HFFc6 (cell line): ENCODE results near the gene SIGLEC7. TPM values are rescaled to one million over a fixed set of nuclear protein-coding genes. Genes with fewer than 3 reads are reported as not detected.

ENCODE experiments used
- DNase-seq: peaks from one replicate; pipeline ENCODE4 v3.0.0-alpha.2; 2018
- H3K27ac Mint-ChIP-seq: 2 replicates; pipeline ENCODE4 v1.8.0; 2020; ENCODE audit warnings: mild to moderate bottlenecking, mixed read lengths
- H3K27me3 Mint-ChIP-seq: 2 replicates; pipeline ENCODE4 v1.8.0; 2021; ENCODE audit warnings: mild to moderate bottlenecking, moderate library complexity, mixed read lengths; ENCODE audit not compliant: insufficient read depth
- H3K36me3 Mint-ChIP-seq: 2 replicates; pipeline ENCODE4 v1.8.0; 2021; ENCODE audit warnings: low read depth, mixed read lengths
- H3K4me1 Mint-ChIP-seq: 2 replicates; pipeline ENCODE4 v1.8.0; 2020; ENCODE audit warnings: low read depth, mixed read lengths
- H3K4me3 Mint-ChIP-seq: 2 replicates; pipeline ENCODE4 v1.8.0; 2020; ENCODE audit warnings: mild to moderate bottlenecking, moderate library complexity, mixed read lengths
- H3K9me3 Mint-ChIP-seq: 2 replicates; pipeline ENCODE4 v1.8.0; 2020; ENCODE audit warnings: mild to moderate bottlenecking, mixed read lengths
- CTCF ChIP-seq: fragments of 200-600 bp; sonication (generic); IDR thresholded peaks from 2 replicates; pipeline ENCODE4 v1.5.0; 2021; ENCODE audit warnings: antibody characterized with exemption, mild to moderate bottlenecking
- total RNA-seq, 6 experiments: library from RNA; stranded (reverse); fragmentation: NEBNext Ultra II Directional; extraction: Animal tissue kit (Norgen Biotek cat#: 25700); gene quantifications; 2 replicates in 1 of 6; 3 replicates in 5 of 6; pipeline ENCODE4 v1.2.3, GENCODE V29; 2021

The SIGLEC7 gene
- total RNA-seq, 6 experiments from 2014 or later, result not detected

- Mint-ChIP-seq H3K4me3 (no peak overlapping the region), H3K9me3 (peaks cover 24% of the 10 kb centered on the region), H3K36me3 (peaks cover 7% of the 10 kb centered on the region; the same call in 1 of the 2 replicates), H3K27ac (no peak overlapping the region), H3K4me1 (no peaks in the 10 kb centered on the region), H3K27me3 (no peaks in the 10 kb centered on the region)
- DNase-seq, result no peak
- TF ChIP-seq CTCF, result no peak
These were observed 39.9 kb downstream of the SIGLEC7 start for GRCh38 chr19:51181913-51182419.

GRCh38 chr19:51183629-51184028 is 41.5 kb downstream of the SIGLEC7 start:
- no peak overlapping the region for H3K27ac Mint-ChIP-seq
- peaks cover 7% of the 10 kb centered on the region; the same call in 1 of the 2 replicates for H3K36me3 Mint-ChIP-seq
- no peak for TF ChIP-seq CTCF
- peaks cover 2% of the 10 kb centered on the region; the same call in 1 of the 2 replicates for H3K27me3 Mint-ChIP-seq
- H3K4me1 Mint-ChIP-seq, result no peaks in the 10 kb centered on the region
- H3K4me3 Mint-ChIP-seq, result no peak overlapping the region
- DNase-seq, result no peak
- peaks cover 30% of the 10 kb centered on the region for H3K9me3 Mint-ChIP-seq

- Mint-ChIP-seq H3K4me1 (no peaks in the 10 kb centered on the region), H3K27me3 (peaks cover 2% of the 10 kb centered on the region; the same call in 1 of the 2 replicates), H3K4me3 (no peak overlapping the region), H3K36me3 (peaks cover 7% of the 10 kb centered on the region; the same call in 1 of the 2 replicates), H3K27ac (no peak overlapping the region), H3K9me3 (peaks cover 30% of the 10 kb centered on the region)
- DNase-seq, result no peak
- no peak for TF ChIP-seq CTCF
These were observed 43.2 kb downstream of the SIGLEC7 start for GRCh38 chr19:51185069-51185867.

GRCh38 chr19:51185868-51186215 is 43.7 kb downstream of the SIGLEC7 start:
- Mint-ChIP-seq H3K4me1 (no peaks in the 10 kb centered on the region), H3K27ac (no peak overlapping the region), H3K27me3 (peaks cover 2% of the 10 kb centered on the region; the same call in 1 of the 2 replicates), H3K9me3 (peaks cover 34% of the 10 kb centered on the region), H3K4me3 (no peak overlapping the region), H3K36me3 (peaks cover 7% of the 10 kb centered on the region; the same call in 1 of the 2 replicates)
- TF ChIP-seq CTCF, result no peak
- no peak for DNase-seq

- peaks cover 7% of the 10 kb centered on the region; the same call in 1 of the 2 replicates for H3K36me3 Mint-ChIP-seq
- H3K4me3 Mint-ChIP-seq, result no peak overlapping the region
- no peak for TF ChIP-seq CTCF
- H3K9me3 Mint-ChIP-seq, result peaks cover 38% of the 10 kb centered on the region
- no peak for DNase-seq
- H3K27ac Mint-ChIP-seq, result no peak overlapping the region
- H3K4me1 Mint-ChIP-seq, result no peaks in the 10 kb centered on the region
- H3K27me3 Mint-ChIP-seq, result peaks cover 2% of the 10 kb centered on the region; the same call in 1 of the 2 replicates
These were observed 44.2 kb downstream of the SIGLEC7 start for GRCh38 chr19:51186323-51186722.
